ENCODE measurements around the gene R3HDM4.
"Not testable (repeated sequence)": the region's sequence is repeated elsewhere in the genome, so short reads cannot be mapped to it uniquely, and the experiment has no call there.

R3HDM4 gene

DNA sequence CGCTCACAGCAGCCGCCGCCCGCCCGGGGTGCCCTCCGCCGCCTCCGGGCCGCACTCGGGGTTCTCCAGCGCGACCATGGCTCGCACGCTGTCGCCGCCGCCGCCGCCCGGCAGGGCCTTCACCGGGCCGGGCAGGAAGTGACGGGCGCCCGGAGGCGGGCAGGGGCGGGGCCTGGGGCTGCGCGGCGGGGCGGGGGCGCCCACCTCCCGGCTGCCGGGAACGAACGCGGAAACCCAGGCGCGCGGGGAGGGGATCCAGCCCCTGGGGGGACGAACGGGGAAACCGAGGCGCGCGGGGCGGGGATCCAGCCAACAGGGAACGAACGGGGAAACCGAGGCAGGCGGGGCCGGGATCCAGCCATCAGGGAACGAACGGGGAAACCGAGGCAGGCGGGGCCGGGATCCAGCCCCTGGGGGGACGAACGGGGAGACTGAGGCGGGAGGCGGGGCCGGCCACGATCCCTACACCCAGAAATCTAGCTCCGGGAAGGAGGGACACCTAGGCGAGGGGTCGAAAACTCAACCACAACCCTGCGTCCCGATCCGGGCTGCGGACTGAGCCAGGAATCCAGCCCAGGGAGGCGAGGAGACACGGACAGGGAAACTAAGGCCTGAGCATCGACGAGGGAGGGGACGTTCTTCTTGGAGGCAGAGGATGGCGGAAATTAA is at the start of gene R3HDM4:
TSS of gene R3HDM4 (minus strand) at position 140 of the 669 bp plus-strand sequence. CDS start at position 78, 62 bp downstream.
- DNase-seq: no peak

DNA sequence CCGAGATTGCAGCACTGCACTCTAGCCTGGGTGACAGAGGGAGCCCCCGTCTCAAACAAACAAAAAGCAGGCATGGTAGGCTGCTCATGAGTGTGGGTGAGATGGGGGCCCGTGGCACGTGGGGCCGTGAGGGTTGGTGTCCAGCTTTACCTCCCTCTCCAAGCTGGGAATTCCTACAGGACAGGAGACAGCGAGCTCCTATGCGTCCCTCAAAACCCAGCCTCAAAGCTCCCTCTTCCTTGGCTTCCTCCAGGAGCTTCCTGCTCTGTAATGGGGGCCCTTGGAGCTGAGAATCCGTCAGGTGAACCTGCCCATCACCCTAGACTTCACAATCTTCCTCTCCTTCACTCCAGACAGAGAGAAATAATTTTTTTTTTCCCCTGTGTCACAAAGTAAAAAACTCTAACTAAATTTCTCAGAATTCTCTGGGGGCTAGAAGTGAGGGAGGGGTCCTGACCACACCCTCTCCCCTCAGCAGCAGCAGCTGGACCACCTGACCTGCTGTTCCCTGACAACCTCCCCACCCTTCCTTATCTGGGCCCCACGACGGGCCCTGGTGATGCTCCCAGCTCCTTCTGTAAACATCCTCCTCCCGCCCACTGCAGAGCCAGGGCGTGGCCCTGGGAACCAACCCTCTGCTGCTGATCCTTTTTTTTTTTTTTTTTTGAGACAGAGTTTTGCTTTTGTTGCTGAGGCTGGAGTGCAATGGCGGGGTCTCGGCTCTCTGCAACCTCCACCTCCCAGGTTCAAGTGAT is 49.0 kb upstream of the R3HDM4 start:
- DNase-seq: no peak

DNA sequence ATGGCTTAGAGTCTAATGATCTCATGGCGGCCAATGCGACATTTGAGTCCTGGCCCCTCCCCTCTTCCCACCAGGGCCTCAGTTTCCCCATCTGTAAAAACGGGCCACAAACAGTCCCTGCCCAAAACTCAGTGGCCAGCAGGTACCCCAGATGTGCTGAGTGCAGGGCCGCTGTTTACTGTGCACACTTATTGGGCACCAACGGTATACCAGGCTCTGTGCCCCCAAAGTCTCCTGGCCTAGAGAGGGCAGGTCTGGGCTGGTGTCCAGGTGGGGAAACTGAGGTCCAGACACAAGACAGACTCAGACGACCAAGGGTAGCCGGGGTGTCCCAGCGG is 47.6 kb upstream of the R3HDM4 start:
- DNase-seq: no peak

DNA sequence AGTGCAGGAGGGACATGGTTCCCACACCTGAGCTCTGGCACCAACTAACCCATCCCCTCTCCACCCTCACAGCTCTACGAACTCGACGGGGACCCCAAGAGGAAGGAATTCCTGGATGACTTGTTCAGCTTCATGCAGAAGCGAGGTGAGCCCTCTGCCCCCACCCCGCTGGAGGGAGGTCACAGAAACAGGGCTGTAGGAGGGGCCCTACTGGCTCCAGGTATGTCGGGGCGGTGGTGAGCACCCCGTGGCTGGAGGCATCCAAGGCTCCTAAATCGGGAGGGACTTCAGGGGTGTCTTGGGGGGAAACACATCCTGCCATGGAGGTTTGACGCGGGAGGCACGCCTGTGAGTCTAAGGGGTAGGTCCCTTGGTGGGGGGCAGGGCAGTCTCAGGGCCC is 47.0 kb upstream of the R3HDM4 start:
- no peak for DNase-seq

DNA sequence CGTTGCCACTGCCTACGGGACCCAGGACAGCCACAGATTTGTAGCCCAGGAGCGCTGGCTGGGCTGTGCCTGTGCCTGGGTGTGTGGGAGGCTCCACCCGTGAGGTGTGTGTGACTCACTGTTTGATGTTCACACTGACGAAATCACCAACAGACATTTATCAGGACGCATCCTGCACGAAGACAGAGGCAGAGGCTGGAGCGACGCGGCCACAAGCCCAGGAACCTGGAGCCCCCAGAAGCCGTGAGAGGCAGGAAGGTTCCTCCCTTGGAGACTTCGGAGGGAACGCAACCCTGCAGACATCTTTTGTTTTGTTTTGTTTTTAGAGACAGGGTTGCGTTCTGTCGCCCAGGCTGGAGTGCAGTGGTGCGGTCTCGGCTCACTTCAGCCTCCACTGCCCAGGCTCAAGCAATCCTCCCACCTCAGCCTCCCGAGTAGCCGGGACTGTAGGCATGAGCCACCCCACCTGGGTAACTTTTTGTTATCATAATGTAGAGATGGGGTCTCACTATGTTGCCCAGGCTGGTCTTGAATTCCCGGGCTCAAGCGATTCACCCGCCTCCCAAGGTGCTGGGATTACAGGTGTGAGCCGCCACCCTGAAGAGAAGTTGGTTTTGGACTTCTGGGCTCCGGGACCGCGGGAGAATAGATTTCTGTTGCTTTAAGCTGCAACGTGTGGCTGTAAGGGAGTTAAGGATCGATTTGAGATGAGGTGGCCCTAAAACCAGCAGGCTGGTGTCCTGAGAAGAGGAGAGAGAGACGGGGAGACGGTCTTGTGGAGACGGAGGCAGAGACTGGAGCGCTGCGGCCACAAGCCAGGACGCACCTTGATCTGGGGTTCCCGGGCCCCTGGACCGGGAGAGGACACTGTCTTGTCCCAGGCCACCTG is 46.2 kb upstream of the R3HDM4 start:
- DNase-seq: no peak

DNA sequence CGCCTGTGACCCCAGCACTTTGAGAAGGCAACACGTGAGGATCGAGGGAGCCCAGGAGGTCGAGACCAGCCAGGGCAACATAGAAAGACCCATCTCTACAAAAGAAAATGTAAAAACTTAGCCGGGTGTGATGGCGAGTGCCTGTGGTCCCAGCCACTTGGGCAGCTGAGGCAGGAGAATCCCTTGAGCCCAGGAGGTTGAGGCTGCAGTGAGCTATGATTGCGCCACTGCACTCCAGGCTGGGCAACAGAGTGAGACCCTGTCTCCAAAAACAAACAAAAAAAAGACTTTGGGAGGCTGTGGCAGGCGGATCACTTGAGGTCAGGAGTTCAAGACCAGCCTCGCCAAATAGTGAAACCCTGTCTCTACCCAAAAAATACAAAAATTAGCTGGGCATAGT is 44.6 kb upstream of the R3HDM4 start:
- DNase-seq: not testable (repeated sequence)

DNA sequence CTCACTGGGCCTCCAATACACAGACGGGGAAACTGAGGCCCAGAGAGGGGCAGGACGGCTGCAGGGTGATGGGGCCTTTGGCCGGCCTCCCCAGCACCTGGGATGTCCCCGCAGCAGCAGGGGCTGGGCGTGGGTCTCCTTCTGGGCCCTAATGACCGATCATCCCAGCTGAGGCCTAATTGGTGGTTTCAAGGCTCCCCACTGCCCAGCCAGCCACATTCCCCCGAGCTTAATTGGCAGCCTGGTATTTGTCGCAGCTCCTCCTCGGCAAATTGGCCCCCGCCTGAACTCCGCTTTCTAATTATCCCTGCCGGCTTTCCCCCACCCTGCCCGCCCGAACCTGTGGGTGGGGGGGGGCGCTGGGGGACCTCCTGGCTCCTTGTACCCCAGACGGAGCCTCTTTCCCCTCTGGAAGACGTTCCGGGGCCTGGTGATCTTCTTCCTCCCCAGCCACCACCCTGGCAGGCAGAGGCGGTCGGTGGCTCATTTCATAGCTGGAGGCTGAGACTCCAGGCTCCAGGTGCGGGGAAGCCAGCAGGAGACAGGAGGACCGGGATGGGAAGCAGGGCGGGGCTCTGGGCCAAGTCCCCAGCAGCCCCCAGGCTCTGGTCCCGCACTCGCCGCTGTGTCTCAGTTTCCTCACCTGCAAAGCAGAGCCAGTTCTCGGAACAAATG is 43.9 kb upstream of the R3HDM4 start:
- DNase-seq: no peak

DNA sequence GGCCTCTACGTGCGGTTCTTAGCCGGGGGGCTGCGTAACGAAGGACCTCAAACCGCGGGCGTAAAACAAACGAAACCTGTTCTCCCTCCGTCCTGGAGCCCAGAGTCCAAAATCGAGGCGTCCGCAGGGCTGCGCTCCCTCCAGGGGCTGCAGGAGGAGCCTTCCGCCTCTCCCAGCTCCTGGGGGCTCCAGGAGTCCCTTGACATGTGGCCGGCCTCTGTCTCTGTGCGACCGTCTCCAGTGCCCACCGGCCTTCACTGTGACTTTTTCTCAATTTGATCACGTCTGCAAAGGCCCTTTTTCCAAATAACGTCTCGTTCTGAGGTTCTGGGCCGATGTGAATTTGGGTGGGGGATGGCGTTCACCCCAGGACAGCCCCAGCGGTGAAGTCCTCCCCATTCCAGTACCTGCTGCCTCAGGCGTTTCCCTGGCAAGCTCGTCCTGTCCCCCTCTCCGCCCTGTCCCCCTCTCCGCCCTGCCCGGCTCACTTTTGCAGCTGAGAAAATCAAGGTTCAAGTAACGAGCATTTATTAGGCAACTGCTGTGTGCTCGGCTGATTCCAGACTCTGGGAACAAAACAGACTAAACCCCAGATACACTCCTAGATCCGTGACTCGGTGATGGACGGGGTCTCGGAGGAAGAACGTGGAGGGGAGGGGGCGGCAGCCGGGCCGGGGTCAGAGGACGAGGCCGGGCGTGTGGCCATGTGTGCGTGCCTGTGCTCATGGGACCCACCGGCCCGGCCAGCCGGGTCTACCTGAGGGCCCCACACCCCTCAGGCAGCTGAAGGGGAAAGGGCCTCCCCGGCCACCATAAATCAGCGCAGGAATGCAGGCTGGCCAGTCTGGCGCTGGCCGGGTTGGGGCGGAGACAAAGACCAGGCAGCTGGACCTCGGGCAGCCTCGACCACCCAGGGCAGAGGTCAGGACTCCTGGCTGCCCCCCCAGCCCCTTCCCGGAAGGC is 43.1 kb upstream of the R3HDM4 start:
- no peak for DNase-seq

DNA sequence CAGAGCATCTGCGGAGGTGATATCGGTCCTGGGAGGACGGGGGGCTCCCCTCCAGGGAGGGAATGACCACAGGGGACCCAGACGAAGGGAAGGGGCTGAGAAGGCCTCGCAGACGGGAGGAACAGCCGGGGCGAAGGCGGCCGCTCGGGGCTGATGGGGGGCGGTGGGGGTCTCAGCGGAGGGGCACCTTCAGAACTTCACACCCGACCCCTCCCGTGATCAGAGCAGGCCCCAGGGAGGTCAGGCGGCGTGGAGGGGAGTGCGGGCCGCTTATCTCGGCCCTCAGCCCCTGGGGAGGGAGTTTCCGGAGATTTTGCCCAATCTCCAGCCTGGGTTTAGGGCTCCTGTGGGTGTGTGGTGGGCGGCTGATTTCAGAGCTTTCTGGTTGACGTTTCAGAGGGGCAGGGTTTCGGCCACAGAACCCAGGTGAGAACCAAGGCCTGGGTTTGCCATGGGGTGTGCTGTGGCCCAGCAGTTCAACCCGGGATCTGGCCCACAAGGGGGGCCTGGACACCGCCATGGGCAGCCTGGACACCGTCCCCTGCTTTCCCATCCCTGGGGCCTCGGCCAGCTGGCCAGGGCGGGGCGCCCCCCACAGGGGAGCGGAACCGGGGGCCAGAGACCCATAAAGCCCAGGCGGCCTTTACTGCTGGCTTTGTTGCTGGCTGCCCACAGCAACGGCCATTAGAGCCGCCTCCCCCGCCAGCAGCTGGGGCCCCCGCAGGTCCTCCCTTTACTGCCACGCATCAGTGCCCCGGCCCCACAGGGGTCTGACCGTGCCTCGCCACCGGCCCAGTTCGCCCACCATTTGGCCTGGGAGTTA is 41.9 kb upstream of the R3HDM4 start:
- no peak for DNase-seq

DNA sequence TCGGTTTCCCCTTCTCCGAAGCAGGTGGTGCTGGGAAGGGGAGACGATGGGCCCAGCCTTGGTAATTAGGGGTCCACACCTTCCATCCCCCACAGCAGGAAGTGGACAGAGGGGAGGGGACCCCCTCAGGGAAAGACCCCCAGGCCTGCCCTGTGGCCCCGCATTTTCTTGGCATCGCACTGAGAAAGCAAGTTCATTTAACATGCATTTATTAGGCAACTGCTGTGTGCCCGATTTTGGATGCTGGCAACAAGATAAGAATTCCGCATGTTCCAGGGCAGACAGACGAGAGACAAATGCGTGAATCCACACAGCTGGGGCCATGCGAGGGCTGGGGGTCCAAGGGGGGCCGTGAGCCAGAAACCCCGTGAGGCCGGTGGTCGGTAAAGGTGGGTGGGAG is 41.3 kb upstream of the R3HDM4 start:
- no peak for DNase-seq

DNA sequence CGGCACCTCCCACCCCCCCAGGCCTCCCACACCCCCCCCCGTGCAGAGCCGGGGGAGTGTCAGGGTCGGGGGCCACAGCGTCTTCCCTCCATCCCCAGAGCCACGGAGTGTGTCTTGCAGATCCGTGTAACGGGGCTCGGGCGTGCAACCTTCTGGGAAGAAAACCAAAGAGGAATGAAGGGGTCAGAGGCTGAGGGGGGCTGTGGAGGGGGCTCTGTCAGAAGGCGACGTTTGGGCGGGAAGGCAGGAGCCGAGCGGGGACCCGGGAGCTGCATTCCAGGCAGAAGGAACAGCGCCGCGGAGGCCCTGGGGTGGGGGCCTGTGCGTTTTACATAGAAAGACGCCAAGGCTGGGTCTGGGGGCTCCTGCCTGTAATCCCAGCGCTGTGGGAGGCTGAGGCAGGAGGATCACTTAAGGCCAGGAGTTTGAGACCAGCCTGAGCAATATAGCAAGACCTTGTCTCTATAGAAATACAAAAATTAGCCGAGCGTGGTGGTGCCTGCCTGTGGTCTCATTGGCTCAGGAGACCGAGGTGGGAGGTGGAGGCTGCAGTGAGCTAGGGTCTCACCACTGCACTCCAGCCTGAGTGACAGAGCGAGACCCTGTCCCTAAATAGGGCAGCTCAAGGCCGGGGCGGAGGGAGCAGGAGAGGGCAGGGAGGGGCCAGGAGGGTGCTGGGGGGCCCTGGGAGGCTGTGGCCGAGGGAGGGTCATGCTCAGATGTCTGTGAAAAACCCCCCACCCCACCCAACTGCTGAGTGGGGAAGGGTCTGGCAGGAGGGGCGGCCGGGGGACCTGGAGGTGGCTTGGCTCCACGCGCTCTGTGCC is 40.6 kb upstream of the R3HDM4 start:
- DNase-seq: no peak

DNA sequence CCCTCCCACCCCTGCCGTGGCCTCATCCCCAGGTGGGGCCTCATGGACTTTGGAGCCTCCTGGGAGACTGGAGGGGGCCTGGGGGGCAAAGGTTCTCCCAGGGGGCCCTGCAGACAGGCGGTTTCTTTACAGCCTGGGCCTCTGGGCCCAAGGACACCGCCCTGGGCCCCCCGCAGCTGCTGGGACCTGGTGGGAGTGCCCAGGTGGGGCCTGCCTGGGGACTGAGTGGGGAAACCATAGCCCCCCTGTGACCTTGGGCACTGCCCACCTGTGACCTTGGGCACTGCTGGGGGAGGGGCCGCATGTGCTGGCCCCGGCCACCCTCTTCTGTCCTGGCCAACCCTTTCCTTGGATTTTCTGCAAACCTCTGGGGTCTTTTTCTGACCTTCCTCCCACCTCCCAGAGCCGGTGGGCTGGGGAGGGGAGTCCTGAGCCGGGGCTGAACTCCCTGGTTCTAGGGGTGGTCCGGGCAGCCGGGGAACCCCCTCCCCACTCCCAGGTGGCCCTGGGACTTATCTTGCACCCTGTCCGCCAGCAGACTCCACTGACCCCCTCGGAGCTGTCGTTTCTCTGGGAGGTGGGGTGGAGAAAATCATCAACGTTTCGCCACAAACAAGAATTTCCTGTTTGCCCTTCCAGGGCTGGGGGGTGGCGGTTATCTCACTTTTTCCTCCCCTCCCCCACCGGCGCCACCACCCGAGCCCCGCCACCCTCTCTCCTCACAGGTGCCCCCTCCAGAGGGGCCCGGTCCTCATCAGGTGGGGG is 39.8 kb upstream of the R3HDM4 start:
- no peak for DNase-seq

DNA sequence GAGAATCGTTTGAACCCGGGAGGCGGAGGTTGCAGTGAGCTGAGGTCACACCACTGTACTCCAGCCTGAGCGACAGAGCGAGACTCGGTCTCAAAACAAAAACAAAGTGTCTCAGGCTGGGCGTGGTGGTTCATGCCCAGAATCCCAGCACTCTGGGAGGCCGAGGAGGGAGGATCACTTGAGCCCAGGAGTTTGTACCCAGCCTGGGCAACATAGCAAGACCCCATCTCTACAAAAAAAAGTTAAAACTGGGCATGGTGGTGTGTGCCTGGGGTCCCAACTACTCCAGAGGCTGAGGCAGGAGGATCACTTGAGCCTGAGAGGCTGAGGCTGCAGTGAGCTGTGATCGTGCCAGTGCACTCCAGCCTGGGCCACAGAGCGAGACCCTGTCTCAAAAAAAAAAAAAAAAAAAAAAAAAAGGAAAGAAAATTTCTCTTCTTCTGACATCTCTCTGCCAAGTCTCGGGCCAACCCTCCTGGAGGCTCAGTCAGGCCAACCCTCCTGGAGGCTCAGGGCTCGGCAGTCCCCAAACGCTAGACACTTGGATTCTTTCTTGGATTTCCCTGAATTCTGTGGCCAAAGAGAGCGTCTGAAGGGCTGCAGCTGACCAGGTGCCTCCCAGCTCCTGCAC is 39.1 kb upstream of the R3HDM4 start:
- no peak for DNase-seq

DNA sequence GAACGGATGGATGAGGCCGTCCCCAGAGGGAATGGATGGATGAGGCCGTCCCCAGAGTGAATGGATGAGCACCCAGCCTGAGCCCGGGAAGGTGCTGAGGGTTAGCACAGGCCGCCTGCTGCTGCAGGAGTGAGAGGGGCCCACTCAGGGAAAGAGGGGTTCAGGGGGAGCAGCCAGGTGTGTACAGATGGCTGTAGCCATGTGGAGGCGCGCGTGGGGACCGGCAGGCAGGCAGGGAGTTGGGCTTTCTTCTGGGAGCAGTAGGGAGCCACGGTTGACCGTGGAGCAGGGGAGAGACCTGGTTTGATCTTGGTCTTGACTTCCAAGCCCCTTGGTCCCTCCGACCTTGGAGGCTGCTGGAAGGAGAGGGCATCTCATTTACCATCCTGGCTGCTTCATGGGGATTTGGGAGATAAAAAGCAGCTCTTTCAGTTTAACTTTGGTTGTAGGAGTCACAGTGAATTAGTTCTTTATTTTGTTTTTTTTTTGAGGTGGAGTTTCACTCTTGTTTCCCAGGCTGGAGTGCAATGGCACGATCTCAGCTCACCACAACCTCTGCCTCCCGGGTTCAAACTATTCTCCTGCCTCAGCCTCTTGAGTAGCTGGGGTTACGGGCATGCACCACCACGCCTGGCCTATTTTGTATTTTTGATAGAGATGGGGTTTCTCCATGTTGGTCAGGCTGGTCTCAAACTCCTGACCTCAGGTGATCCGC is 37.5 kb upstream of the R3HDM4 start:
- DNase-seq: no peak

DNA sequence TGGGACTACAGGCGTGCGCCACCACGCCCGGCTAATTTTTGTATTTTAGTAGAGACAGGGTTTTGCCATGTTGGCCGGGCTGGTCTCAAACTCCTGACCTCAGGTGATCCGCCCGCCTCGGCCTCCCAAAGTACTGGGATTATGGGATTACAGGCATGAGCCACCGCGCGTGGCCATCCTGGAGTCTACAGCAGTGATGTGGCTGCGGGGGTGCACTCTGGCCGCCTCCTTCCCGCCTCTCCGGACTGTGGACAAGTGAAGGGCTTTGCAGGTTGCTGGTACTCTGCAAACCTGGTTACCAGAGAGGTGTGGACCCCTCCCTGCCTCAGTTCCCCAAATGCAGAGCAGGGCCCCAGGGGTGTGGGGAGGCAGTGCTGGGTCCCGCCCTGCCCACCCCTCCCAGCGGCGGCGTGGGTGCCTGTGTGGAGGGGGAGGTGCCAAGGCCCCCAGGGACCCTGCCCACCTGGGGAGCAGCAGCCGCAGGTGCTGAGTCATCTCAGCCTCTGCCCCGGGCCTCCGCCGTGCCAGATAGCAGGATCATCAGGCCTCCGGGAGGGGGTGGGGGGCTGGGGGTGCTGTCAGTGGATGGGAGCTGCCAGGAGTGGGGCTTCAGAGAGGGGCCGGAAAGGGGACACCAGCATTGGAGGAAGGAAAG is 36.0 kb upstream of the R3HDM4 start:
- no peak for DNase-seq

DNA sequence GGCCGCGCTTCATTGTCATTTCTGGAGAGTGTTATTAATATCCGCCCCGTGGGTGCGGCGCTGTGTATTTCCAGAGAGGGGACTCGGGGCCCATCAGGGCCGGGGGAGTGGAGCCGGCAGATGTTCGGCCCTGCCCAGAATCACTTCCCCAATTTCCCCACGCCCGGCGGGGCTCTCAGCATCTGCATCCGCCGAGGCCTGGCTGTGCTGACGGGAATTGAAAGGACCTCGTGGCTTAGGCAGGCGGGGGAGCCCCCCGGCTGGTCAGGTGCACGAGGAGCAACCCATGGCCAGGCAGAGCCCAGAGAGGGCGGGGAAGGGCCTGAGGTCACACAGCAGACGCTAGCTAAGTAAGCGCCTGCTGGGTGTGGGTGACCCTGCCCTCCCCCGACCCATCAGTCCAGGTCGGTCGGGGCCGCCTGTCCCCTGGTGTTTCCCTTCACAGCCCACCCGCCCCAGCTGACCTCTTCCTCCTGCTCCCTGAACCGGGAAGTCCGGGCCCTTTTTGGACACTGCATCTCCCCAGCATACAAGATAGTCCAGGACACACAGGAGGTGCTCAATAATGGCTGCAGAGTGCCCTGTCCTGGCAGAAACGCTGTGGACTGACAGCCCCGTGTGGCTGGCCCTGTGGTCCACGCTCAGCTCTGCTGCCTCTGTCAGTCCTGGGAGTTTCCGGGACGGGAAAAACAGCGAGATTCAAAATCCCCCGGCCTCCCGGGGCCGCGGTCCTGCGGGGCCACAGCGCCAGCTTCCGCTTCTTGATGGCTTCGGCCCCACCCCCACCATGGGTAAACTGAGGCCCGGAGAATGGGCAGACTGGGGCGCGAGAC is 34.9 kb upstream of the R3HDM4 start:
- no peak for DNase-seq
